Measurements from ENCODE around the gene TMEM200C. TPM values are rescaled to one million over a fixed set of nuclear protein-coding genes. Genes with fewer than 3 reads are reported as not detected.

TMEM200C gene
- total RNA-seq (not detected), total RNA-seq (0 to 0.20 (median 0) reads per million in 172 experiments)
- polyA plus RNA-seq (2013, experiment 1 of 2), result not detected
- 0.01 TPM for polyA plus RNA-seq (2013, experiment 2 of 2)

DNA sequence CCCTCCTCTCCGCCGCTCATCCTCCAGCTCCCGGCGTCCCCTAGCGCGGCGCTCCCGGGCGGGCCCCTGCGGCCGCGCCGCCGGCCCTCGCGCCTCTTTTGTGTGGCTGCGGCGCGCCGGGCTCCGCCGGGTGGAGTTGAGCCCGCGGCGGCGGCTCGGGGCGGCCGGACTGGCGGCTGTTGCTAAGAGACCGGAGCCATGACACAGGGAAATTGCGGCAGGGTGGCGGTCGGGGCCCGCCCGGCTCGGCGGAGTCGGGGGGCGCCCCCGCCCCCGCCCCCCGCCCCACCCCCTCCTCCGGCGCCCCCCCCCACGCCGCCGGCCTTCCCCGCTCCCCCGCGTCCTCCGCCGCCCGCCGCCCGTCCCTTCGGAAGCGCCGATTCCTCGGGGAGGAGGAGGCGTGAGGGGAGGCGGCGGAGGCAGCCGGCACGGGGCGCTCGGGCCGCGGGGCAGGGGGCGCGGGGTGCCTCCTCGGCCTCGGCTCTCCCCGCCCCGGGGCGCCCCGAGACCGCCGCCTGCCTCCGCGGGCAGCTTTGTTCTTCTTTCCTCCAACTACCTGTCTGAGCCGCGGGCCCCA is at the start of gene TMEM200C:
TMEM200C (minus strand) TSS at position 224 of the 577 bp plus-strand sequence. CDS start 3,459 bp downstream, outside the sequence.
- H3K4me1 Mint-ChIP-seq (ENCODE audit: low read depth), result peaks cover 10% of the 10 kb centered on the region
- Histone ChIP-seq H3K4me1 (ENCODE audit: insufficient read depth, low read length) (peaks cover 10% of the 10 kb centered on the region), H3K36me3 (ENCODE audit: insufficient read depth, low read length) (no peaks in the 10 kb centered on the region), H3K9me3 (ENCODE audit: control insufficient read depth in 1 of 2, insufficient read depth in 1 of 2, low read length in 2 of 2) (peaks cover 0 to 16% of the 10 kb centered on the region in 2 experiments), H3K27ac (ENCODE audit: low read depth in 1 of 2, low read length in 2 of 2) (no peak within 1 kb of the TSS), H3K4me3 (ENCODE audit: low read length) (no peak within 1 kb of the TSS), H3K27me3 (ENCODE audit: control insufficient read depth in 1 of 2, insufficient read depth in 2 of 2, low read length in 2 of 2) (peaks cover 53 to 70% of the 10 kb centered on the region in 2 experiments)
- H3K9me3 Mint-ChIP-seq, result no peaks in the 10 kb centered on the region
- ChIA-PET POLR2A (no interaction called here), CTCF (no interaction called here)
- H3K4me3 Mint-ChIP-seq, result peak within 1 kb of the TSS; percentile 79
- peak in 1 of 14 experiments; percentile 4 for DNase-seq
- TF ChIP-seq, protein P1, sequence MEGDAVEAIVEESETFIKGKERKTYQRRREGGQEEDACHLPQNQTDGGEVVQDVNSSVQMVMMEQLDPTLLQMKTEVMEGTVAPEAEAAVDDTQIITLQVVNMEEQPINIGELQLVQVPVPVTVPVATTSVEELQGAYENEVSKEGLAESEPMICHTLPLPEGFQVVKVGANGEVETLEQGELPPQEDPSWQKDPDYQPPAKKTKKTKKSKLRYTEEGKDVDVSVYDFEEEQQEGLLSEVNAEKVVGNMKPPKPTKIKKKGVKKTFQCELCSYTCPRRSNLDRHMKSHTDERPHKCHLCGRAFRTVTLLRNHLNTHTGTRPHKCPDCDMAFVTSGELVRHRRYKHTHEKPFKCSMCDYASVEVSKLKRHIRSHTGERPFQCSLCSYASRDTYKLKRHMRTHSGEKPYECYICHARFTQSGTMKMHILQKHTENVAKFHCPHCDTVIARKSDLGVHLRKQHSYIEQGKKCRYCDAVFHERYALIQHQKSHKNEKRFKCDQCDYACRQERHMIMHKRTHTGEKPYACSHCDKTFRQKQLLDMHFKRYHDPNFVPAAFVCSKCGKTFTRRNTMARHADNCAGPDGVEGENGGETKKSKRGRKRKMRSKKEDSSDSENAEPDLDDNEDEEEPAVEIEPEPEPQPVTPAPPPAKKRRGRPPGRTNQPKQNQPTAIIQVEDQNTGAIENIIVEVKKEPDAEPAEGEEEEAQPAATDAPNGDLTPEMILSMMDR (IDR thresholded peaks at IDR 0.05), result no peak
- no peaks in the 10 kb centered on the region for H3K36me3 Mint-ChIP-seq (ENCODE audit: low read depth)
- ATAC-seq (ENCODE audit: poor library complexity), result no peak
- H3K27ac Mint-ChIP-seq, result no peak within 1 kb of the TSS
- H3K27me3 Mint-ChIP-seq, result peaks cover 79% of the 10 kb centered on the region
- intact Hi-C loops (cut with DNase I, micrococcal nuclease), result loop anchor here in 1 of 2 experiments (10.0 kb wide), 3 partner anchors 291 to 471 kb away; no protein-coding TSS in a partner anchor

DNA sequence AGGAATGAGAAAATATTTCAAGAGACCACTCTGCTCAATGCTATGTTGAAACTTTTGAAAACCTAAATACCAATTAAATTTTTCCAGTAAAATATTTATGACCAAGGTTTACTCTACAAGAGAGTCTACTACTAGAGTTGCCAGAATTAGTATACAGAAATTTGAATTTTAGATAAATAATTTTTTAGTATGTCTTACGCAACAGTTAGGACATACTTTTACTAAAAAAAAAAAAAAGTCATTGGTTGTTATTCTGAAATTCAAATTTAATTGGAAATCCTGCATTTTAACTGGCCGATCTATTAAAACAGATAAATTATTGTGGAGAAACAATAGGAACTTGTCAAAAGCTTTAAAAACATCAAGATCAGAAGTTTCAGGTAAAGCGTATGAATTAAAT is 49.1 kb upstream of the TMEM200C start:
- Mint-ChIP-seq H3K36me3 (ENCODE audit: low read depth) (no peaks in the 10 kb centered on the region), H3K4me3 (no peak overlapping the region), H3K27ac (no peak overlapping the region), H3K9me3 (no peaks in the 10 kb centered on the region), H3K4me1 (ENCODE audit: low read depth) (no peaks in the 10 kb centered on the region), H3K27me3 (peaks cover 5% of the 10 kb centered on the region)
- Histone ChIP-seq H3K27ac (ENCODE audit: low read depth in 1 of 2, low read length in 2 of 2) (no peak overlapping the region), H3K4me1 (ENCODE audit: insufficient read depth, low read length) (no peaks in the 10 kb centered on the region), H3K36me3 (ENCODE audit: insufficient read depth, low read length) (no peaks in the 10 kb centered on the region), H3K4me3 (ENCODE audit: low read length) (no peak overlapping the region), H3K27me3 (ENCODE audit: control insufficient read depth in 1 of 2, insufficient read depth in 2 of 2, low read length in 2 of 2) (no peaks in the 10 kb centered on the region), H3K9me3 (ENCODE audit: control insufficient read depth in 1 of 2, insufficient read depth in 1 of 2, low read length in 2 of 2) (no peaks in the 10 kb centered on the region)
- CTCF ChIA-PET, result no interaction called here
- DNase-seq, result no peak
- POLR2A ChIA-PET, result no interaction called here
- TF ChIP-seq, protein P1 (IDR thresholded peaks at IDR 0.05), result no peak
- no peak for ATAC-seq (ENCODE audit: poor library complexity)
- intact Hi-C loops (cut with DNase I, micrococcal nuclease), result no loop called here

DNA sequence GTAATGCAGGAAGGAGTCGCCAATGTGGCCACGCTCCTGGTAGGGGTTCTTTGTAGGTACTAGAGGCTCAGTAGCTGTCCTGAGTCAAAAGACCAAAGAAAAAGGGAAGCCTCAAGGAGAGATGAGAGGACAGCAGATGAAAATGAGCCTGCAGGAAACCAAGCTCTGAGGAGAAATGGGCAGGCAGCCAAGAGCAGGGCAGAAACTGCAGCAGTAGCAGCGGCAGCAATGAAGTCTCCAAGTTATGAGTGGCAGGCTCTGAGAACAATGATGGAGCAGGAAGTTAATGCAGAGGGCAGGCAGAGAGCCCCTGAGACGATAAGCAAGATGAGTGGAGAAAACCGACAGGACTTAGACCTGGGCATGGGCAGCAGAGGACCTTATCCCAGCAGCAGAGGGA is 48.2 kb upstream of the TMEM200C start:
- H3K9me3 Mint-ChIP-seq, result no peaks in the 10 kb centered on the region
- no peak for ATAC-seq (ENCODE audit: poor library complexity)

More for the DNA sequence above, 48.2 kb upstream of the TMEM200C start:
- Mint-ChIP-seq H3K27me3 (peaks cover 5% of the 10 kb centered on the region), H3K27ac (no peak overlapping the region), H3K4me3 (no peak overlapping the region), H3K36me3 (ENCODE audit: low read depth) (no peaks in the 10 kb centered on the region), H3K4me1 (ENCODE audit: low read depth) (no peaks in the 10 kb centered on the region)
- TF ChIP-seq, protein P1 (IDR thresholded peaks at IDR 0.05), result no peak
- DNase-seq, result no peak
- POLR2A ChIA-PET, result no interaction called here
- CTCF ChIA-PET, result no interaction called here
- no peaks in the 10 kb centered on the region for H3K27me3 ChIP-seq (ENCODE audit: control insufficient read depth in 1 of 2, insufficient read depth in 2 of 2, low read length in 2 of 2)
- H3K36me3 ChIP-seq (ENCODE audit: insufficient read depth, low read length), result no peaks in the 10 kb centered on the region
- no peaks in the 10 kb centered on the region for H3K9me3 ChIP-seq (ENCODE audit: control insufficient read depth in 1 of 2, insufficient read depth in 1 of 2, low read length in 2 of 2)
- no peak overlapping the region for H3K4me3 ChIP-seq (ENCODE audit: low read length)
- H3K4me1 ChIP-seq (ENCODE audit: insufficient read depth, low read length), result no peaks in the 10 kb centered on the region
- intact Hi-C loops (cut with DNase I, micrococcal nuclease), result no loop called here
- no peak overlapping the region for H3K27ac ChIP-seq (ENCODE audit: low read depth in 1 of 2, low read length in 2 of 2)
